OCI-LY7 (cell line): ENCODE data around the gene EIF2AK3. TPM values are rescaled to one million over a fixed set of nuclear protein-coding genes. Genes with fewer than 3 reads are reported as not detected.

Source experiments
- BruUV-seq: library from RNA; stranded (reverse); fragments of 400-500 nt; replicated peaks from 2 replicates; lab custom pipeline; 2021; lab: Mats Ljungman, UMichigan
- CTCF ChIA-PET: fragments of 300-600 bp; sonication (Branson Sonifier 250); formaldehyde crosslinking; loops from one replicate; lab custom pipeline; 2022; ENCODE audit warnings: antibody characterized with exemption; ENCODE audit not compliant: unreplicated experiment; lab: Charles Lee
- POLR2A ChIA-PET: fragments of 300-600 bp; sonication (Branson Sonifier 250); formaldehyde crosslinking; loops from one replicate; lab custom pipeline; 2022; ENCODE audit warnings: antibody characterized with exemption; lab: Charles Lee
- DNase-seq: peaks from one replicate; pipeline ENCODE4 v3.0.0-alpha.2; 2015; ENCODE audit warnings: low spot score
- H2AFZ ChIP-seq: fragments of 200-600 bp; sonication (generic), shearing (Covaris generic); 2 replicates; pipeline ENCODE4 v1.6.1; 2014; ENCODE audit warnings: mild to moderate bottlenecking, antibody characterized with exemption, low read length, moderate library complexity
- H3K27ac ChIP-seq: fragments of 200-600 bp; sonication (generic); 2 replicates; pipeline ENCODE4 v1.5.1; 2014; ENCODE audit warnings: mixed run types, low read depth, mild to moderate bottlenecking, moderate library complexity, low read length, inconsistent platforms; ENCODE audit not compliant: poor library complexity, severe bottlenecking
- H3K36me3 ChIP-seq: fragments of 200-600 bp; sonication (generic); 2 replicates; pipeline ENCODE4 v1.6.1; 2014; ENCODE audit warnings: mild to moderate bottlenecking, antibody characterized with exemption, low read length, moderate library complexity, mixed read lengths; ENCODE audit not compliant: insufficient read depth
- H3K4me1 ChIP-seq: fragments of 200-600 bp; sonication (generic); 2 replicates; pipeline ENCODE4 v1.5.1; 2014; ENCODE audit warnings: mild to moderate bottlenecking, low read length; ENCODE audit not compliant: insufficient read depth, poor library complexity, severe bottlenecking
- H3K4me2 ChIP-seq: fragments of 200-600 bp; sonication (generic); 2 replicates; pipeline ENCODE4 v1.6.1; 2014; ENCODE audit warnings: mild to moderate bottlenecking, low read length
- H3K4me3 ChIP-seq: fragments of 200-600 bp; sonication (generic); 2 replicates; pipeline ENCODE4 v1.5.1; 2014; ENCODE audit warnings: mild to moderate bottlenecking, low read depth, low read length; ENCODE audit not compliant: poor library complexity, severe bottlenecking
- H3K79me2 ChIP-seq: fragments of 200-600 bp; sonication (generic); 2 replicates; pipeline ENCODE4 v1.6.1; 2016; ENCODE audit warnings: low read depth, mild to moderate bottlenecking, low read length, moderate library complexity, mixed read lengths; ENCODE audit not compliant: insufficient read depth
- H3K9me2 ChIP-seq: fragments of 200-600 bp; sonication (generic); 2 replicates; pipeline ENCODE4 v1.6.1; 2016; ENCODE audit warnings: mild to moderate bottlenecking, low read length, mixed read lengths; ENCODE audit not compliant: insufficient read depth
- H3K9me3 ChIP-seq: fragments of 200-600 bp; sonication (generic); 2 replicates; pipeline ENCODE4 v1.6.1; 2014; ENCODE audit warnings: mild to moderate bottlenecking, mixed run types, low read length, mixed read lengths
- H4K20me1 ChIP-seq: fragments of 200-600 bp; sonication (generic); 2 replicates; pipeline ENCODE4 v1.6.1; 2014; ENCODE audit warnings: mild to moderate bottlenecking, antibody characterized with exemption, low read length, moderate library complexity, mixed read lengths; ENCODE audit not compliant: insufficient read depth
- CTCF ChIP-seq: fragments of 200-600 bp; sonication (generic); conservative IDR thresholded peaks from 2 replicates; pipeline ENCODE4 v1.5.1; 2014; ENCODE audit warnings: mild to moderate bottlenecking, antibody characterized with exemption, low read length, moderate library complexity, mixed read lengths
- EZH2phosphoT487 ChIP-seq: fragments of 200-600 bp; sonication (generic); IDR thresholded peaks from 2 replicates; pipeline ENCODE4 v1.6.1; 2018; ENCODE audit warnings: low read depth, borderline replicate concordance, mild to moderate bottlenecking, mixed run types, antibody characterized with exemption, low read length, moderate library complexity, mixed read lengths
- intact Hi-C: fragments of 100-400 bp; cut with micrococcal nuclease; formaldehyde crosslinking; loops from one replicate; pipeline ENCODE4 v1.10.0; 2022; ENCODE audit not compliant: unreplicated experiment
- total RNA-seq, 2 experiments: library from RNA; depleted of rRNA in 1 of 2; stranded (reverse); fragments of >200 nt in 1 of 2; shearing (Covaris generic) in 1 of 2; gene quantifications; 2 replicates each; pipeline ENCODE4 v1.2.3, GENCODE V29; 2014 to 2022

EIF2AK3 gene
- total RNA-seq, 2 experiments from 2014 or later = 49.4 to 64.5 TPM

- Histone ChIP-seq H3K4me3 (no peak overlapping the region), H3K27ac (no peak overlapping the region), H3K4me1 (no peaks in the 10 kb centered on the region), H2AFZ (peak overlapping the region; percentile 6; the same call in 1 of the 2 replicates), H3K36me3 (no peaks in the 10 kb centered on the region), H3K9me2 (no peaks in the 10 kb centered on the region), H4K20me1 (no peaks in the 10 kb centered on the region), H3K79me2 (no peaks in the 10 kb centered on the region), H3K9me3 (peaks cover 11% of the 10 kb centered on the region), H3K4me2 (no peak overlapping the region)
- no peak for DNase-seq
- POLR2A ChIA-PET = interaction anchor here (1.2 kb wide), 1 partner anchor 11 kb away, joined by 5 read pairs; no protein-coding TSS in a partner anchor
- TF ChIP-seq CTCF (no peak), EZH2phosphoT487 (no peak)
- BruUV-seq = no TSS peak
- CTCF ChIA-PET = no interaction called here
- intact Hi-C loops = no loop called here
Measured at GRCh38 chr2:88638743-88639142, 11.5 kb upstream of the EIF2AK3 start.

- no peaks in the 10 kb centered on the region for H4K20me1 ChIP-seq
- no peaks in the 10 kb centered on the region for H3K36me3 ChIP-seq
- DNase-seq = no peak
- H3K79me2 ChIP-seq = no peaks in the 10 kb centered on the region
- no peak overlapping the region for H3K4me3 ChIP-seq
- no peak overlapping the region for H2AFZ ChIP-seq
- no peaks in the 10 kb centered on the region for H3K4me1 ChIP-seq
- H3K9me2 ChIP-seq = no peaks in the 10 kb centered on the region
- H3K27ac ChIP-seq = no peak overlapping the region
- H3K9me3 ChIP-seq = peaks cover 11% of the 10 kb centered on the region
- ChIA-PET POLR2A (interaction anchor here (1.2 kb wide), 1 partner anchor 10 kb away, joined by 5 read pairs; no protein-coding TSS in a partner anchor), CTCF (no interaction called here)
- no peak overlapping the region for H3K4me2 ChIP-seq
- TF ChIP-seq EZH2phosphoT487 (no peak), CTCF (no peak)
- intact Hi-C loops = no loop called here
- BruUV-seq = no TSS peak
Measured at GRCh38 chr2:88638123-88638650, 10.9 kb upstream of the EIF2AK3 start.

DNA sequence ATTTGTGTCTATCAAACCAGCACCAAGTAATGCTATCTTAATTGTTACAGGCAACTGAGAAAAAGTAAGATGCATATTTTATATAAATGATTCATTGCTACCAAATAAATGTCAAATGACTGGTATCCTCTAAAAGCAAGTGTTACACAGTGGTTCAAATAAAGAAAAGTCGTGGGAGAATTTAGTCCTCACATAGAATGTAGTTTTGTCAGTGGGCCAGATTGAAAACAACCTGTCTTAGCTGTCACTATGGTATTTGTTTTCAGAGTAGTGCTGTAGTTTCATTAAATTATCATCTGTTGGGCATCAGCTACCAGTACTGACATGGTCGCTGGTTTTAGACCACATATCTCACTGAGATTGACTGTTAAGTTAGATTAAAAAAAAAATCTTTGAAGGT, 10.2 kb upstream of the EIF2AK3 start:
- no TSS peak for BruUV-seq
- H3K36me3 ChIP-seq = no peaks in the 10 kb centered on the region
- DNase-seq = no peak
- no peaks in the 10 kb centered on the region for H3K79me2 ChIP-seq
- no peak overlapping the region for H2AFZ ChIP-seq
- H3K27ac ChIP-seq = no peak overlapping the region
- ChIA-PET POLR2A (interaction anchor here (1.2 kb wide), 1 partner anchor 9 kb away, joined by 5 read pairs; no protein-coding TSS in a partner anchor), CTCF (no interaction called here)
- H3K4me2 ChIP-seq = no peak overlapping the region
- H3K9me3 ChIP-seq = peaks cover 11% of the 10 kb centered on the region
- no peaks in the 10 kb centered on the region for H4K20me1 ChIP-seq
- TF ChIP-seq EZH2phosphoT487 = no peak
- TF ChIP-seq CTCF = no peak
- intact Hi-C loops = no loop called here
- H3K9me2 ChIP-seq = no peaks in the 10 kb centered on the region
- H3K4me1 ChIP-seq = no peaks in the 10 kb centered on the region
- H3K4me3 ChIP-seq = no peak overlapping the region
